ENCODE results near the gene MAP2K3.

MAP2K3 gene

GRCh38 chr17:21284319-21285163, at the start of gene MAP2K3:
Gene MAP2K3, plus strand, starts transcription at chr17:21284711. Its CDS starts 210 bp downstream, at chr17:21284921.
- in situ Hi-C loops (cut with HindIII; ENCODE audit: low sequenced_read_pairs): loop anchor here (5.0 kb wide), 1 partner anchor 72 kb away; the partner anchor contains the start of gene TMEM11

- in situ Hi-C loops (cut with HindIII; ENCODE audit: low sequenced_read_pairs): no loop called here
Observed at GRCh38 chr17:21235921-21236320, 48.6 kb upstream of the MAP2K3 start.

- in situ Hi-C loops (cut with HindIII; ENCODE audit: low sequenced_read_pairs): no loop called here
Observed at GRCh38 chr17:21239680-21240368, 44.7 kb upstream of the MAP2K3 start.

GRCh38 chr17:21240369-21241055, 44.0 kb upstream of the MAP2K3 start:
- in situ Hi-C loops (cut with HindIII; ENCODE audit: low sequenced_read_pairs): no loop called here

GRCh38 chr17:21241564-21241963, 42.9 kb upstream of the MAP2K3 start:
- in situ Hi-C loops (cut with HindIII; ENCODE audit: low sequenced_read_pairs): no loop called here

GRCh38 chr17:21242026-21242697, 42.3 kb upstream of the MAP2K3 start:
- in situ Hi-C loops (cut with HindIII; ENCODE audit: low sequenced_read_pairs): no loop called here

- in situ Hi-C loops (cut with HindIII; ENCODE audit: low sequenced_read_pairs): no loop called here
Observed at GRCh38 chr17:21242780-21243515, 41.6 kb upstream of the MAP2K3 start.

- in situ Hi-C loops (cut with HindIII; ENCODE audit: low sequenced_read_pairs): no loop called here
Observed at GRCh38 chr17:21243516-21244303, 40.8 kb upstream of the MAP2K3 start.

- in situ Hi-C loops (cut with HindIII; ENCODE audit: low sequenced_read_pairs): loop anchor here (5.0 kb wide), 1 partner anchor 43 kb away; no protein-coding TSS in a partner anchor
Observed at GRCh38 chr17:21245639-21246084, 38.8 kb upstream of the MAP2K3 start.

GRCh38 chr17:21246698-21247097, 37.8 kb upstream of the MAP2K3 start:
- in situ Hi-C loops (cut with HindIII; ENCODE audit: low sequenced_read_pairs): loop anchor here (5.0 kb wide), 1 partner anchor 44 kb away; no protein-coding TSS in a partner anchor

- in situ Hi-C loops (cut with HindIII; ENCODE audit: low sequenced_read_pairs): loop anchor here (5.0 kb wide), 1 partner anchor 45 kb away; no protein-coding TSS in a partner anchor
Observed at GRCh38 chr17:21247552-21248258, 36.8 kb upstream of the MAP2K3 start.

- in situ Hi-C loops (cut with HindIII; ENCODE audit: low sequenced_read_pairs): loop anchor here (5.0 kb wide), 1 partner anchor 46 kb away; no protein-coding TSS in a partner anchor
Observed at GRCh38 chr17:21248500-21248899, 36.0 kb upstream of the MAP2K3 start.

GRCh38 chr17:21249086-21249795, 35.3 kb upstream of the MAP2K3 start:
- in situ Hi-C loops (cut with HindIII; ENCODE audit: low sequenced_read_pairs): loop anchor here (5.0 kb wide), 1 partner anchor 47 kb away; no protein-coding TSS in a partner anchor

GRCh38 chr17:21249920-21250703, 34.4 kb upstream of the MAP2K3 start:
- in situ Hi-C loops (cut with HindIII; ENCODE audit: low sequenced_read_pairs): loop anchor here (5.0 kb wide), 1 partner anchor 48 kb away; no protein-coding TSS in a partner anchor

GRCh38 chr17:21250854-21251253, 33.7 kb upstream of the MAP2K3 start:
- in situ Hi-C loops (cut with HindIII; ENCODE audit: low sequenced_read_pairs): no loop called here

- in situ Hi-C loops (cut with HindIII; ENCODE audit: low sequenced_read_pairs): no loop called here
Observed at GRCh38 chr17:21251337-21252010, 33.0 kb upstream of the MAP2K3 start.
